DOHH2 (cell line): ENCODE results near the gene TRMT112.

Experiments
- H3F3A ChIP-seq: fragments of 200-600 bp; sonication (generic), shearing (Covaris generic); 2 replicates; pipeline ENCODE4 v1.6.0; 2016; ENCODE audit warnings: antibody characterized with exemption, mild to moderate bottlenecking; ENCODE audit not compliant: control insufficient read depth, insufficient read depth
- H3K27ac ChIP-seq: fragments of 200-600 bp; sonication (generic); 2 replicates; pipeline ENCODE4 v1.5.1; 2014; ENCODE audit warnings: low read depth, mild to moderate bottlenecking, low read length, moderate library complexity
- H3K27me3 ChIP-seq: fragments of 200-600 bp; sonication (generic); 2 replicates; pipeline ENCODE4 v1.6.1; 2014; ENCODE audit warnings: mild to moderate bottlenecking, low read length, mixed read lengths; ENCODE audit not compliant: control insufficient read depth
- H3K36me3 ChIP-seq: fragments of 200-600 bp; sonication (generic); 2 replicates; pipeline ENCODE4 v1.6.1; 2014; ENCODE audit warnings: mild to moderate bottlenecking, low read length, moderate library complexity, mixed read lengths; ENCODE audit not compliant: control insufficient read depth
- H3K4me1 ChIP-seq: fragments of 200-600 bp; sonication (generic); 2 replicates; pipeline ENCODE4 v1.6.1; 2014; ENCODE audit warnings: mild to moderate bottlenecking, low read length, mixed read lengths; ENCODE audit not compliant: control insufficient read depth
- H3K4me2 ChIP-seq: fragments of 200-600 bp; sonication (generic); 2 replicates; pipeline ENCODE4 v1.6.0; 2014; ENCODE audit warnings: mild to moderate bottlenecking, low read length, moderate library complexity
- H3K4me3 ChIP-seq: fragments of 200-600 bp; sonication (generic); 2 replicates; pipeline ENCODE4 v1.5.1; 2014; ENCODE audit warnings: mild to moderate bottlenecking, low read length, mixed read lengths
- H3K79me2 ChIP-seq: fragments of 200-600 bp; sonication (generic); 2 replicates; pipeline ENCODE4 v1.6.1; 2014; ENCODE audit warnings: mild to moderate bottlenecking, low read length, mixed read lengths; ENCODE audit not compliant: control insufficient read depth
- H3K9me2 ChIP-seq: fragments of 200-600 bp; sonication (generic); replicated peaks from 2 replicates; pipeline ENCODE4 v1.6.1; 2014; ENCODE audit warnings: mild to moderate bottlenecking, low read length, mixed read lengths; ENCODE audit not compliant: control insufficient read depth
- H3K9me3 ChIP-seq: fragments of 200-600 bp; sonication (generic); 2 replicates; pipeline ENCODE4 v1.6.1; 2014; ENCODE audit warnings: antibody characterized with exemption, low read length, mixed read lengths; ENCODE audit not compliant: control insufficient read depth, insufficient read depth
- H4K20me1 ChIP-seq: fragments of 200-600 bp; sonication (generic); 2 replicates; pipeline ENCODE4 v1.6.0; 2014; ENCODE audit warnings: low read depth, mild to moderate bottlenecking, antibody characterized with exemption, low read length, moderate library complexity; ENCODE audit not compliant: control insufficient read depth, insufficient read depth
- CTCF ChIP-seq: fragments of 200-600 bp; sonication (generic); IDR thresholded peaks from one replicate; pipeline ENCODE4 v1.5.1; 2014; ENCODE audit warnings: antibody characterized with exemption, mild to moderate bottlenecking, low read depth, low read length; ENCODE audit not compliant: poor library complexity, severe bottlenecking
- EZH2phosphoT487 ChIP-seq: fragments of 200-600 bp; sonication (generic); IDR thresholded peaks from 2 replicates; pipeline ENCODE4 v1.6.1; 2017; ENCODE audit warnings: borderline replicate concordance, mild to moderate bottlenecking, antibody characterized with exemption, low read length, moderate library complexity, mixed read lengths

TRMT112 gene

GRCh38 chr11:64314805-64315561 is 2.4 kb downstream of the TRMT112 start:
- TF ChIP-seq CTCF, result peak; percentile 36
- no peak for TF ChIP-seq EZH2phosphoT487
- H3K27ac ChIP-seq, result no peak overlapping the region
- peaks cover 28% of the 10 kb centered on the region for H3K4me1 ChIP-seq
- H3F3A ChIP-seq, result peaks cover 19% of the 10 kb centered on the region
- no peak overlapping the region for H3K4me3 ChIP-seq
- peaks cover 61% of the 10 kb centered on the region for H3K79me2 ChIP-seq
- H4K20me1 ChIP-seq, result no peaks in the 10 kb centered on the region
- H3K4me2 ChIP-seq, result peak overlapping the region; percentile 79; the same call in 1 of the 2 replicates
- no peaks in the 10 kb centered on the region for H3K9me2 ChIP-seq
- no peaks in the 10 kb centered on the region for H3K9me3 ChIP-seq
- H3K27me3 ChIP-seq, result no peaks in the 10 kb centered on the region
- peaks cover 57% of the 10 kb centered on the region for H3K36me3 ChIP-seq

GRCh38 chr11:64314146-64314804 is 3.1 kb downstream of the TRMT112 start:
- no peak for TF ChIP-seq EZH2phosphoT487
- Histone ChIP-seq H3K4me3 (no peak overlapping the region), H3K9me2 (no peaks in the 10 kb centered on the region), H3K4me2 (no peak overlapping the region), H3K9me3 (no peaks in the 10 kb centered on the region), H3K27ac (no peak overlapping the region), H3K79me2 (peaks cover 64% of the 10 kb centered on the region), H3K36me3 (peaks cover 60% of the 10 kb centered on the region), H3F3A (peaks cover 19% of the 10 kb centered on the region), H3K27me3 (no peaks in the 10 kb centered on the region), H4K20me1 (no peaks in the 10 kb centered on the region), H3K4me1 (peaks cover 26% of the 10 kb centered on the region)

GRCh38 chr11:64313491-64314145 is 3.7 kb downstream of the TRMT112 start:
- Histone ChIP-seq H3K4me1 (peaks cover 21% of the 10 kb centered on the region), H3K4me3 (no peak overlapping the region), H3K36me3 (peaks cover 59% of the 10 kb centered on the region), H3K4me2 (no peak overlapping the region), H4K20me1 (no peaks in the 10 kb centered on the region), H3K79me2 (peaks cover 63% of the 10 kb centered on the region), H3K27me3 (no peaks in the 10 kb centered on the region), H3K9me3 (no peaks in the 10 kb centered on the region), H3K27ac (no peak overlapping the region), H3F3A (peaks cover 19% of the 10 kb centered on the region), H3K9me2 (no peaks in the 10 kb centered on the region)
- TF ChIP-seq EZH2phosphoT487 (no peak), CTCF (no peak)
